ENCODE measurements around the gene DHRS4.
"Not testable (repeated sequence)": the region's sequence is repeated elsewhere in the genome, so short reads cannot be mapped to it uniquely, and the experiment has no call there.

DHRS4 gene

DNA sequence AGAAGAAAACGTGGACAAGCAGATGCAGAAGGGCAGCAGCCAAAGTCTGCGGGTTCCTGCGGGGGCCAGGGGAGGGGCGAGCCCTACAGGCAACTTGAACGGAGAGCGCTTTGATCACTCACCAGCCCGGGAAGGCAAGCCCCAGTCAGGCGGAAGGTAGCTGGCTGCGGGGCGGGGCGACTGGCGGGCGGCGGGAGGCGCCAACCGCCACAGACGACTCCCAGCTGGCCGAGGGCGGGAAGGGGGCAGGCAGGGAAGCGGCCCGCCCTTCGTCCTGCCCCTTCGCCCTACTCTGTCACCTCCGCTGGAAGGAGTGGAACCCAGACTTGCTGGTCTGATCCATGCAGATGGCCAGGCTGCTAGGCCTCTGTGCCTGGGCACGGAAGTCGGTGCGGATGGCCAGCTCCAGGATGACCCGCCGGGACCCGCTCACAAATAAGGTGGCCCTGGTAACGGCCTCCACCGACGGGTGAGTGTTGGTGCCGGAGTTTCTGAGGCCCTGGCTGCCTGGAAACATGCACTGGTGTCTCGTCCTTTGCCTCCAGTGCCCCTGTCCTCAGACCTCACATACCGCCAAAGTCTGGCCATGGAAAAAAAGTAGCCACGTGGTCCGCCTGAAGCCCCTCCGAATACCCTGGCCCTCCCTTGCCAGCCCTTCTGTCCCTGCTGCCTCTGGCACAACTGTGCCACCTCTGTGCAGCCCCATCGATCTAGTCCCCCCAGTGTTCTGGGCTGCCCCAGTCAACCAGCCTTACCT lies 35.2 kb downstream of the DHRS4 start, which contains the start of gene DHRS4L2:
TSS of gene DHRS4L2 (plus strand) at position 323 of the 757 bp plus-strand sequence. CDS start at position 342, 19 bp downstream.
- peak; percentile 85 for DNase-seq

DNA sequence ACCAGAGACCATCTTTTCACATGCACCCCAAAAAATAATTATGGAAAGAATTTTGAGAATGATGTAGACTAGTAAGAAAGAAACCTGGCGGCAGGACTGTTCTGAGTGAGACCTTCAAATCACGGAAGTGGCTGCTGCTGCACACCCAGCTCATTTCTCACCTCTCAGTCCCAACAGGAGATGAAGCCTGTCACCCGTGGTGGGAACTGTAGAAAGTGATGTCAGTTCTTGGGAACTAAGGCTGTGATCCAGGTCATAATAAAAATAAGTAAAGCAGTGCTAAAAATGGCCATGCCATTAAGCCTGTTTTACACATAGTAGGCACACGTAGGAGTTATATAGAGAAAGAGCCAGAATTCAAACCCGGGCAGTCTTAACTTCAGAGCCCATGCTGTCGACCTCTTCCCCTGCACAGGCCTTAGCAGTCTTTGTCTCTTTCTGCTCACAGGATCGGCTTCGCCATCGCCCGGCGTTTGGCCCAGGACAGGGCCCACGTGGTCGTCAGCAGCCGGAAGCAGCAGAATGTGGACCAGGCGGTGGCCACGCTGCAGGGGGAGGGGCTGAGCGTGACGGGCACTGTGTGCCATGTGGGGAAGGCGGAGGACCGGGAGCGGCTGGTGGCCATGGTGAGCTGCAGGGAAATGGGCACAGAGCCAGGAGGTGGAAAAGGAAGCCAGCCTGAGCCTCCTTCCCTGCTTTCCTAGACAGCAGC lies 36.3 kb downstream of the DHRS4 start:
- peak; percentile 80 for DNase-seq

DNA sequence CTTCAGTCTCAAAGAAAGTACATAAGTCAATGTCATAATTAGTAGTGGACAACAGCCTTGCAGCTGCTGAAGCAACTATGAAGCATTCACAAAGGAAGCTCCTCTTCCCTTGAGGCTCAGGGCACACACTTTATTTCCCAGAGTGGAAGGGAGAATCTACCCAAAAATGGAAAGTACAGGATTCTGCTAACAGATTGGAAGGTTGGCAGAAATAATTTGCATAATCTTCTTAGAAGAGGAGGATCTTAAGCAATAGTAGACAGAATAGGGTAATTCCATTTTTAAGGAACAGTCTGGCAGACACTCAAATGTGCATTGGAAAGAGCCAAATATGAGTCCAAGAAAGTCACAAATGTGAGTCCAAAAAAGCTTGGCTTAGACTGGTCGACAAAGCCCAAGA lies 37.4 kb downstream of the DHRS4 start:
- DNase-seq, result not testable (repeated sequence)

DNA sequence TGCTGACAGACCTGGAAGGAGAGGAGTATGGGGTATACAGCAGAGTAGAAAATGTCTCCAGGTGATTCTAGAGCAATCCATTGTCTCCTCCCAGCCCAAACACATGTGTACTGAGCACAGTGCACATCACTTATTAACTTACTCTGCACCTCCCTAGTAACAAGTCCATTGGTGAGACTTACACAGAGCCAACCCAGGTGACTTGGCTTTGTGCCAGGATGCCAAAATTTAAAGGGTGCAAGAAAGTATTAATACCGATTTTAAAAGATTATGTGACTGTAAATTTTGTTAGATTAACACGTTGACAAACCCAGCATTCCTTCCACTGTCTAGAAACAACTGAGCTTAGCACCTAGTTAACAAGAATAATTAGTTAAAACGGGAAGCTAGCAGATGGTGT lies 39.5 kb downstream of the DHRS4 start:
- not testable (repeated sequence) for DNase-seq

DNA sequence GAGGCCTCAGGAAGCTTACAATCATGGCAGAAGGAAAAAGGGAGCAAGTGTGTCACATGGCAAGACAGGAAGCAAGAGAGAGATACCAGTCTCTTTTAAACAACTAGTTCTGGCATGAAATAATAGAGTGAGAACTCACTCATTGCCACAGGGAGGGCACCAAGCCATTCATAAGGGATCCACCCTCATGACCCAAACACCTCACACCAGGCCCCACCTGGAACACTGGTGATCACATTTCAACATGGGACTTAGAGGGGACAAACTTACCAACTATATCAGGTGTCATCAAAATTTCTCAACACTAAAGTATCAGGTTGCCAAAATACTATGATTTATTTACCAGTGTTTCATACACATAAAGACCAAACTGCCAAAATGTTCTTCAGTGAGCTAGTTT lies 42.4 kb downstream of the DHRS4 start:
- not testable (repeated sequence) for DNase-seq

DNA sequence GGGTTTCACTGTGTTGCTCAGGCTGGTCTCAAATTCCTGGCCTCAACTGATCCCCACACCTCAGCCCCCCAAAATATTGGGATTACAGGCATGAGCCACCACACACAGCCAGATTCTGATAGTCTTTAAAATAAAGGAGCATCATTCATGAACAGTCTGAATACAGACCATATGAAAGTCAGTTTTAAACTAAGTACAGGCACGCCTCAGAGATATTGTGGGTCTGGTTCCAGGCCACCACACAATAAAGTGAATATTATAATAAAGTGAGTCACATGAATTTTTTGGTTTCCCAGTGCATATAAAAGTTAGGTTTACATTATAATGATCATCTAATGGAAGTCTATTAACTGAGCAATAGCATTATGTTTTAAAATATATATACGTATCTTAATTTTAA lies 43.3 kb downstream of the DHRS4 start:
- not testable (repeated sequence) for DNase-seq

DNA sequence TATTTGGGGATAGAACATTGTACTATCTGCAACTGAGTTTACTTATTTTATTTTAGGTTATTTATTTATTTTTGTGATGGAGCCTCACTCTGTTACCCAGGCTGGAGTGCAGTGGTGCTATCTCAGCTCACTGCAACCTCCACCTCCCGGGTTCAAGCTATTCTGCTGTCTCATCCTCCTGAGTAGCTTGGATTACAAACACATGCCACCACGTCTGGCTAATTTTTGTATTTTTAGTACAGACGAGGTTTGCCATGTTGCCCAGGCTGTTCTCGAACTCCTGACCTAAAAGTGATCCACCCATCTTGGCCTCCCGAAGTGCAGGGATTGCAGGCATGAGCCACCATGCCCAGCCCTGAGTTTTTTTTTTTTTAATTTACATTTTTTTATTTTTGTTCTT lies 46.1 kb downstream of the DHRS4 start:
- not testable (repeated sequence) for DNase-seq

DNA sequence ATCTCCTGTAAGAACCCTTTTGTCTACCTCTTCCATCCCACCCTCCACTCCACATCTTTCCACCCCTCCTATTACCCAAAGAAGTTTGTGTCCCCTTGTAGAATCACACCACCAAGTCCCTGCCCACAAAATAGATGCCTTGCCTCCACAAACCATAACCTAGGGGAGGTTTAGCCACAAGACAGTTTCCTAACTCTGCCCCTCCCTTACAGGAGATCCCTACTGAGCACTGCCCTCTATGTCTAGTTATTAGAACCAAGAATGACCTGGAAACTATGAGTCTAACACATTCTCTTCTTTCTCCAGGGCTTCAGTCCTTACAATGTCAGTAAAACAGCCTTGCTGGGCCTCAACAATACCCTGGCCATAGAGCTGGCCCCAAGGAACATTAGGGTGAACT lies 47.5 kb downstream of the DHRS4 start:
- DNase-seq, result not testable (repeated sequence)

DNA sequence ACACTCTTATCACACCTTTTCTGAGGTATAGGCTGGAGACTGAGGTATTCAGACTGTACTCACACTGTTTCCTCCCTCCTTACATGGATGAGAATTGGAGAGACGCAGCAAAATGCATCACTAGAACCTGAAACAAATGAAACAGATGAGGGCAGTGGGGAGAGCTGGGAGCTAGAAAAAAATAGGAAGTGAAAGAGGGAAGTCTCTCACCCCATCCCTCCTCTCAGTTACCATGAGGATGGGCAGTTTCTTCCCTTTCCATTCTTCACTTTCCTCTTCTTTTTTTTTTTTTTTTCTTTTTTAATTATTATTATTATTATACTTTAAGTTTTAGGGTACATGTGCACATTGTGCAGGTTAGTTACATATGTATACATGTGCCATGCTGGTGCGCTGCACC lies 48.1 kb downstream of the DHRS4 start:
- DNase-seq, result not testable (repeated sequence)

DNA sequence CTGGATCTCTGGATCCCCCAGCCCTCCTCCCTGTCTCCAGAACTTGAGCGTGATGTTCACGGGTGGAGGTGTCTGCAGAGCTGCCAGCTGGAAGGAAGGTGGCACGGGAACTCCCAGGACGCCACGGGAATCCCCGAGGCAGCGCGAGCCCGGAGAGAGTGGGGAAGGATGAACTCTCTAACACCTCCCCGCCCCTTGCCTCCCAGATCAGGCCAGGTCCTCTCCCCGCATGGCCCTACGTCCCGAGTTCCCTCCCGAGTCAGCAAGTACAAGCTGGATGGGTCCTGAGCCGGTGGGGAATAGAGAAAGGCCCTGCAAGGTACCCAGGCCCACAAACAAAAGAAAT lies 52.9 kb downstream of the DHRS4 start:
- DNase-seq, result not testable (repeated sequence)

DNA sequence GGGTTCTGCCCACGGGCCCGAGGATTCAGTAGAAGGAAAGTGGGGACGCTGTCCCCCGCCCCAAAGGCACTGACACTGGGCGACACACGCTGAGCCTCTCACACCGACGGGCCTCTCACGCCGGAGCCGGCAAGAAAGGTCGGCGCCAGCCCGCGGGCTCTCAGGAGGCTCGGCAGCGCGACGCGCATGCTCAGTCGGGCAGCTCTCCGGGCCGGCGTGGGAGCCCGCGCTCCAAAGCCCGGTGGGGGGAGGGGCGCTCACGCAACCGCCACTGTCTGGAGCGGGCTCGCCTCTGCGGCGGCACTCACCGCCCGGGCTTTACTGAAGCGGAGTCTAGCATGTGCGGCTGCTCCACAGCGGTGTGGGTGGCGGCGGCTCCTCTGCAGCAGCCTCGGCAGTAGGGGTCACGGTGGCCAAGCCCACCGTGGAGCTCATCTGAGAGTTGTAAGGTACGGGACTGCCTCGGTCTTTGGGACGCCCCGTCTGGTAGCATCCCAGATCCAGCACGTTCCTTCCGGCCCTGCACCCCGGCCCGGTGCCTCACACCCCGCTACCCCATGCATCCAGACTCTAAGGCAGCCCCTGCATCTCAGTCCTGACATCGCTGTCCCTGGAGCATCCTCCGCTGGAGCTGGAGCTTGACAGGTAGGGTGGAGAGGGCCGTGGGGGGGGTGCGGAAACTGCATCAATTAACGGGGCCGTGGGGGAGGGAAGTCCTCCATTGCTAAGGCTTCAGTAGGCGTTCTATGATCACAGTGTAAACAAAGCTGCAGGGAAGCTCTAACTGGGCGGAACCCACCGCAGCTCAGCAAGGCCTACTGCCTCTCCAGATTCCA lies 53.5 kb downstream of the DHRS4 start:
- not testable (repeated sequence) for DNase-seq

DNA sequence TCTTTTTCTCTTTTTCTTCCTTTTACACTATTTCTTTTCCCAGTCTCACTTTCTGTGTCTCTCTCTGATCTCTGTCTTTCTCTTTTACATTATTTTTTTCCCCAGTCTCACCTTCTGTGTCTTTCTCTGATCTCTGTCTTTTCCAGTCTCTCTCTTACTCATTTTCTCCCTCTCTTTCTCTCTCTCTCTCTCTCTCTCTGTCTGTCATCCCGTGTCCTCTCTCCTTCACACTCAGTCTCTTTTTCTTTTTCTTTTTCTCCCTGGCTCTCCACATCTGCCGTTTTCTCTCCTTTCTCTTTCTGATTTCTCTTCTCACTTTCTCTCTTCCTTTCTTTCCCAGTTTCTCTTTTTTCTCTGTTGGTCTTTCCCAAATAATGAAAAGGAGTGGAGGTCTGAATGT lies 57.5 kb downstream of the DHRS4 start:
- DNase-seq, result no peak

DNA sequence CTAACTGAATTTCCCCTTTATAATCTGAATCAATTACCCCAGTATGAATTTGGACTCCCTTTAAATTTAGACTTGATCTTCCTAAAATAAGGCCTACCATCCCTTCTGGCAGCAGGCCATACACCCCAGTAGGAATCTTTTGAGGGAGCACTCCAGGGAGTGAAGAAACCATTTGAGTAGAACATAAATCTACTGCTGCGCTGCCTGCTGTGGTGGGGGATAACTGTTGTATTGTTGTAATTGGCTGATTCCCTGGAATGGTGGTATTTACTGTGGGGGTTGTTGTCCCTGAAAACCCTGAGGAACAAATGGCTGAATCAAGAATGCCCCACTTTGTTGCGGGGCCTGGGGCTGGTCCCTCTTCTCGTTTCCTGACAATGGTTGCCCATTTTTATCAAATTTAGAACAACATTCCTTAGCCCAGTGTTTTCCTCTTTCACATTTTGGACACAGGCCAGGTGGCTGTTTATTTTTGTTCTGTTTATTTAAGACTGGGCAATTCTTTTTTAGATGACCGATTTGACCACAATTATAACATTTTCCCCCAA lies 59.2 kb downstream of the DHRS4 start:
- not testable (repeated sequence) for DNase-seq

DNA sequence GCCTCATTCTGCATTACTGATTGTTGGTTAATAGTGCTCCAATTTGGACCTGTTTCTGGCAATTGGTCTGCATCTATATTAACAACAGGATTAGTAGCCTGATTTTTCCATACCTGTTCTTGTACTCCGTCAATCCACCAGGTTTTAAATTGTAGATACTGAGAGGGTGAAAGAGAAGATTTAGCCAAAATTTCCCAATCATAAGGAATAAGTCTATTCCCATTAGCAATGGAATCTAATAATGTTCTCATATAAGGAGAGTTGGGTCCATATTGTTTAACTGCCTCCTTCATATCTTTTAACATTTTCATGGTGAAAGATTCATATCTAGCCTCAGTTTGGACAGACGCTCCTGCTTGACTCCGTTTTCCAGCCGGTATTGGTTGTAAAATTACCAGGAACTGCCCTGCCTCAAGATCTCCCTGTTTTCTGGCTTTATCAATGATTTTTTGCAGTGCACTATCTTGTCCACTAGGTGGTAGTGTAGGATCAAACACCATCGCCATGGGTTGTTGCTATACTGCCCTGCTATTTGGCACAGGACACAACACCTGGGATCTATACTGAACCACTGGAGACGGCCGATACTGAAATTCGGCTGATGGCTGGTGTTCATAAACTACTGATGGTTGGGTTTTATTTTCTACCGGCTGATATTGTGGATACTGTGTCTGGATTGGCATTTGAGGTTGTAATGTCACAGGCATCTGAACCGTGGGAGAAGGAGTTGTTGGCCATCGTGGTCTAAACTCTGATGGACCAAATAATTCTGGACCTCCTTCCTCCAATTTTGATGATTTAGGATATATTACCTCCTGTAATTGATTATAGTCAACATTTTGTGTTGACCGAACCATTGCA lies 60.3 kb downstream of the DHRS4 start:
- peak; percentile 71 for DNase-seq

DNA sequence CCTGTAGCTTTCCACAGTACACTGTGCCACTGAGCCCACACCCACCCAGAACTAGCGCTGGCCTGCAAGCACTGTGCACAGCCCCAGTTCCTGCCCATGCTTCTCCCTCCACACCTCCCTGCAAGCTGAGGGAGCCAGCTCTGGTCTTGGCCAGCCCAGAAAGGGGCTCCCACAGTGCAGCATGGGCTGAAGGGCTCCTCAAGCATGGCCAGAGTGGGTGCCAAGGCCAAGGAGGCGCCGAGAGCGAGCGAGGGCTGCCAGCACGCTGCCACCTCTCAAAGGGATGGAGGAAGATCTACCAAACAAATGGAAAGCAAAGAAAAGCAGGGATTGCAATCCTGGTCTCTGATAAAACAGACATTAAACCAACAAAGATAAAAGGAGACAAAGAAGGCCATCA lies 62.2 kb downstream of the DHRS4 start:
- DNase-seq, result not testable (repeated sequence)
